T-helper 1 cell treated with Interleukin-12 subunit alpha and Interleukin-12 subunit beta and Interleukin-4 antibody, amounts not matched to agents 30 μg/mL and 1 μg/mL, for 36 hours (primary cell): ENCODE measurements around the gene LRRC51.

Experiments used
- H3K27ac Mint-ChIP-seq: one replicate; pipeline ENCODE4 v1.8.0; 2021; ENCODE audit warnings: mild to moderate bottlenecking, mixed read lengths
- H3K27me3 Mint-ChIP-seq: one replicate; pipeline ENCODE4 v1.8.0; 2021; ENCODE audit warnings: low read depth, mixed read lengths
- H3K36me3 Mint-ChIP-seq: one replicate; pipeline ENCODE4 v1.8.0; 2021; ENCODE audit warnings: low read depth, mixed read lengths
- H3K4me1 Mint-ChIP-seq: one replicate; pipeline ENCODE4 v1.8.0; 2021; ENCODE audit warnings: low read depth, mixed read lengths
- H3K4me3 Mint-ChIP-seq: one replicate; pipeline ENCODE4 v1.8.0; 2021; ENCODE audit warnings: mild to moderate bottlenecking, moderate library complexity, mixed read lengths
- H3K9me3 Mint-ChIP-seq: one replicate; pipeline ENCODE4 v1.8.0; 2021; ENCODE audit warnings: mixed read lengths

LRRC51 gene

GRCh38 chr11:72083414-72083813, 2.8 kb downstream of the LRRC51 start:
- Mint-ChIP-seq H3K4me1 (peaks cover 33% of the 10 kb centered on the region), H3K9me3 (no peaks in the 10 kb centered on the region), H3K27ac (peak overlapping the region; percentile 8), H3K36me3 (peaks cover 10% of the 10 kb centered on the region), H3K4me3 (no peak overlapping the region), H3K27me3 (no peaks in the 10 kb centered on the region)

- H3K27ac Mint-ChIP-seq = no peak overlapping the region
- H3K9me3 Mint-ChIP-seq = no peaks in the 10 kb centered on the region
- peaks cover 29% of the 10 kb centered on the region for H3K4me1 Mint-ChIP-seq
- H3K4me3 Mint-ChIP-seq = no peak overlapping the region
- H3K36me3 Mint-ChIP-seq = peaks cover 10% of the 10 kb centered on the region
- no peaks in the 10 kb centered on the region for H3K27me3 Mint-ChIP-seq
These were observed 3.4 kb downstream of the LRRC51 start for GRCh38 chr11:72084076-72084475.

GRCh38 chr11:72084965-72085364, 4.3 kb downstream of the LRRC51 start:
- H3K9me3 Mint-ChIP-seq = no peaks in the 10 kb centered on the region
- no peaks in the 10 kb centered on the region for H3K27me3 Mint-ChIP-seq
- H3K36me3 Mint-ChIP-seq = peaks cover 10% of the 10 kb centered on the region
- H3K4me3 Mint-ChIP-seq = no peak overlapping the region
- H3K4me1 Mint-ChIP-seq = peaks cover 27% of the 10 kb centered on the region
- no peak overlapping the region for H3K27ac Mint-ChIP-seq

GRCh38 chr11:72085621-72086351, 5.1 kb downstream of the LRRC51 start:
- Mint-ChIP-seq H3K4me3 (no peak overlapping the region), H3K27ac (no peak overlapping the region)

GRCh38 chr11:72088076-72088808, 7.6 kb downstream of the LRRC51 start:
- H3K27ac Mint-ChIP-seq = no peak overlapping the region
- H3K27me3 Mint-ChIP-seq = no peaks in the 10 kb centered on the region
- H3K4me1 Mint-ChIP-seq = peaks cover 16% of the 10 kb centered on the region
- H3K36me3 Mint-ChIP-seq = peaks cover 8% of the 10 kb centered on the region
- H3K4me3 Mint-ChIP-seq = no peak overlapping the region
- H3K9me3 Mint-ChIP-seq = no peaks in the 10 kb centered on the region

More at GRCh38 chr11:72085621-72086351, 5.1 kb downstream of the LRRC51 start:
- Mint-ChIP-seq H3K27me3 (no peaks in the 10 kb centered on the region), H3K9me3 (no peaks in the 10 kb centered on the region), H3K36me3 (peaks cover 9% of the 10 kb centered on the region), H3K4me1 (peaks cover 22% of the 10 kb centered on the region)

- Mint-ChIP-seq H3K4me3 (no peak overlapping the region), H3K4me1 (peaks cover 15% of the 10 kb centered on the region), H3K27ac (no peak overlapping the region), H3K36me3 (peaks cover 16% of the 10 kb centered on the region), H3K9me3 (no peaks in the 10 kb centered on the region), H3K27me3 (no peaks in the 10 kb centered on the region)
These were observed 10.6 kb downstream of the LRRC51 start for GRCh38 chr11:72091292-72091691.

- peaks cover 35% of the 10 kb centered on the region for H3K4me1 Mint-ChIP-seq
- H3K27me3 Mint-ChIP-seq = no peaks in the 10 kb centered on the region
These were observed 18.1 kb downstream of the LRRC51 start for GRCh38 chr11:72098741-72099140.

GRCh38 chr11:72100009-72100408, 19.4 kb downstream of the LRRC51 start:
- Mint-ChIP-seq H3K27me3 (no peaks in the 10 kb centered on the region), H3K9me3 (no peaks in the 10 kb centered on the region), H3K27ac (no peak overlapping the region), H3K36me3 (peaks cover 31% of the 10 kb centered on the region), H3K4me1 (peaks cover 40% of the 10 kb centered on the region), H3K4me3 (no peak overlapping the region)

More at GRCh38 chr11:72098741-72099140, 18.1 kb downstream of the LRRC51 start:
- Mint-ChIP-seq H3K4me3 (no peak overlapping the region), H3K27ac (no peak overlapping the region), H3K9me3 (no peaks in the 10 kb centered on the region), H3K36me3 (peaks cover 39% of the 10 kb centered on the region)

- Mint-ChIP-seq H3K36me3 (peaks cover 26% of the 10 kb centered on the region), H3K27me3 (no peaks in the 10 kb centered on the region)
These were observed 19.8 kb downstream of the LRRC51 start for GRCh38 chr11:72100462-72100861.

GRCh38 chr11:72102162-72102561, 21.5 kb downstream of the LRRC51 start:
- Mint-ChIP-seq H3K36me3 (peaks cover 22% of the 10 kb centered on the region), H3K27ac (peak overlapping the region; percentile 89), H3K4me3 (peak overlapping the region; percentile 96)

More at GRCh38 chr11:72100462-72100861, 19.8 kb downstream of the LRRC51 start:
- Mint-ChIP-seq H3K9me3 (no peaks in the 10 kb centered on the region), H3K4me3 (no peak overlapping the region), H3K4me1 (peaks cover 37% of the 10 kb centered on the region), H3K27ac (peak overlapping the region; percentile 45)

GRCh38 chr11:72102631-72102945, 21.9 kb downstream of the LRRC51 start:
- peak overlapping the region; percentile 89 for H3K27ac Mint-ChIP-seq
- no peaks in the 10 kb centered on the region for H3K27me3 Mint-ChIP-seq
- H3K9me3 Mint-ChIP-seq = no peaks in the 10 kb centered on the region
- peaks cover 23% of the 10 kb centered on the region for H3K36me3 Mint-ChIP-seq
- H3K4me3 Mint-ChIP-seq = peak overlapping the region; percentile 96
- H3K4me1 Mint-ChIP-seq = peaks cover 37% of the 10 kb centered on the region

More at GRCh38 chr11:72102162-72102561, 21.5 kb downstream of the LRRC51 start:
- Mint-ChIP-seq H3K9me3 (no peaks in the 10 kb centered on the region), H3K27me3 (no peaks in the 10 kb centered on the region), H3K4me1 (peaks cover 37% of the 10 kb centered on the region)

GRCh38 chr11:72102946-72103753, 22.5 kb downstream of the LRRC51 start, which contains the start of gene LAMTOR1:
LAMTOR1 (minus strand) TSS chr11:72103297; CDS start chr11:72103224, 73 bp downstream.
- H3K27me3 Mint-ChIP-seq = no peaks in the 10 kb centered on the region
- H3K4me1 Mint-ChIP-seq = peaks cover 35% of the 10 kb centered on the region
- H3K36me3 Mint-ChIP-seq = peaks cover 18% of the 10 kb centered on the region
- H3K27ac Mint-ChIP-seq = peak within 1 kb of the TSS; percentile 89
- H3K4me3 Mint-ChIP-seq = peak within 1 kb of the TSS; percentile 96
- H3K9me3 Mint-ChIP-seq = no peaks in the 10 kb centered on the region

GRCh38 chr11:72103754-72104167, 23.1 kb downstream of the LRRC51 start:
- H3K36me3 Mint-ChIP-seq = peaks cover 12% of the 10 kb centered on the region
- H3K27me3 Mint-ChIP-seq = no peaks in the 10 kb centered on the region
- H3K9me3 Mint-ChIP-seq = no peaks in the 10 kb centered on the region
- peak overlapping the region; percentile 96 for H3K4me3 Mint-ChIP-seq
- peak overlapping the region; percentile 89 for H3K27ac Mint-ChIP-seq
- H3K4me1 Mint-ChIP-seq = peaks cover 35% of the 10 kb centered on the region

GRCh38 chr11:72105888-72106287, 25.2 kb downstream of the LRRC51 start, which contains the start of gene TOMT:
TOMT (plus strand) TSS chr11:72105924; CDS start chr11:72105952, 28 bp downstream.
- H3K36me3 Mint-ChIP-seq = peaks cover 14% of the 10 kb centered on the region
- H3K4me1 Mint-ChIP-seq = peaks cover 31% of the 10 kb centered on the region
- no peaks in the 10 kb centered on the region for H3K27me3 Mint-ChIP-seq
- no peaks in the 10 kb centered on the region for H3K9me3 Mint-ChIP-seq
- H3K27ac Mint-ChIP-seq = peak within 1 kb of the TSS; percentile 35
- H3K4me3 Mint-ChIP-seq = no peak within 1 kb of the TSS
